PC-9 (cell line): ENCODE measurements around the gene TMEM82. TPM values are rescaled to one million over a fixed set of nuclear protein-coding genes. Genes with fewer than 3 reads are reported as not detected.

Experiments used
- BruUV-seq: library from RNA; stranded (reverse); fragments of 400-500 nt; replicated peaks from 2 replicates; lab custom pipeline; 2021; lab: Mats Ljungman, UMichigan
- CTCF ChIA-PET: fragments of 300-600 bp; sonication (Branson Sonifier 250); formaldehyde crosslinking; loops from one replicate; lab custom pipeline; 2022; ENCODE audit warnings: antibody characterized with exemption; lab: Charles Lee
- POLR2A ChIA-PET: fragments of 300-600 bp; sonication (Branson Sonifier 250); formaldehyde crosslinking; loops from one replicate; lab custom pipeline; 2022; ENCODE audit warnings: antibody characterized with exemption; ENCODE audit not compliant: unreplicated experiment; lab: Charles Lee
- DNase-seq, 2 experiments: peaks; one replicate each; pipeline versions ENCODE4 v3.0.0 to v3.0.0-alpha.2; 2015 to 2022; ENCODE audit warnings: mixed read lengths in 1 of 2
- H2AFZ ChIP-seq: fragments of 200-600 bp; sonication (generic); 2 replicates; pipeline ENCODE4 v1.8.1; 2017; ENCODE audit warnings: antibody characterized with exemption
- H3F3A ChIP-seq: fragments of 200-600 bp; sonication (generic); 2 replicates; pipeline ENCODE4 v1.8.1; 2017; ENCODE audit warnings: antibody characterized with exemption, mild to moderate bottlenecking, low read depth; ENCODE audit not compliant: insufficient read depth
- H3K27ac ChIP-seq: fragments of 200-600 bp; sonication (generic); 2 replicates; pipeline ENCODE4 v1.6.1; 2016; ENCODE audit warnings: mixed run types
- H3K27me3 ChIP-seq: fragments of 200-600 bp; sonication (generic); 2 replicates; pipeline ENCODE4 v1.6.1; 2016; ENCODE audit warnings: low read depth, mixed run types; ENCODE audit not compliant: insufficient read depth
- H3K36me3 ChIP-seq: fragments of 200-600 bp; sonication (generic); 2 replicates; pipeline ENCODE4 v1.6.1; 2016; ENCODE audit warnings: low read depth, mixed run types
- H3K4me1 ChIP-seq: fragments of 200-600 bp; sonication (generic); replicated peaks from 2 replicates; pipeline ENCODE4 v1.6.1; 2016; ENCODE audit warnings: mixed run types; ENCODE audit not compliant: insufficient read depth
- H3K4me2 ChIP-seq: fragments of 200-600 bp; sonication (generic); 2 replicates; pipeline ENCODE4 v1.6.1; 2017; ENCODE audit warnings: mixed run types
- H3K4me3 ChIP-seq: fragments of 200-600 bp; sonication (generic); 2 replicates; pipeline ENCODE4 v1.6.1; 2016; ENCODE audit warnings: mixed run types
- H3K79me2 ChIP-seq: fragments of 200-600 bp; sonication (generic); 2 replicates; pipeline ENCODE4 v1.6.1; 2017; ENCODE audit warnings: low read depth, mixed run types
- H3K9me2 ChIP-seq: fragments of 200-600 bp; sonication (generic); 2 replicates; pipeline ENCODE4 v1.8.1; 2017; ENCODE audit warnings: mild to moderate bottlenecking; ENCODE audit not compliant: insufficient read depth
- H3K9me3 ChIP-seq: fragments of 200-600 bp; sonication (generic); 2 replicates; pipeline ENCODE4 v1.8.1; 2016; ENCODE audit warnings: low read depth; ENCODE audit not compliant: insufficient read depth
- H4K20me1 ChIP-seq: fragments of 200-600 bp; sonication (generic); 2 replicates; pipeline ENCODE4 v1.8.1; 2017; ENCODE audit not compliant: insufficient read depth
- CTCF ChIP-seq: fragments of 200-600 bp; sonication (generic); conservative IDR thresholded peaks from 2 replicates; pipeline ENCODE4 v1.6.1; 2017; ENCODE audit warnings: mixed run types, antibody characterized with exemption, mild to moderate bottlenecking, moderate library complexity
- EZH2 ChIP-seq: fragments of 200-600 bp; sonication (generic); IDR thresholded peaks from 2 replicates; pipeline ENCODE4 v1.8.0; 2017; ENCODE audit warnings: antibody characterized with exemption, low read depth
- intact Hi-C: fragments of 100-400 bp; cut with micrococcal nuclease; formaldehyde crosslinking; loops from one replicate; pipeline ENCODE4 v1.10.0; 2022; ENCODE audit not compliant: unreplicated experiment
- total RNA-seq: library from RNA; stranded (reverse); gene quantifications from 2 replicates; pipeline ENCODE4 v1.2.3, GENCODE V29; 2021

TMEM82 gene
- total RNA-seq, 1 experiment from 2014 or later, result not detected

- no TSS peak for BruUV-seq
- intact Hi-C loops, result no loop called here
- no peak for DNase-seq
- Histone ChIP-seq H3K9me3 (no peaks in the 10 kb centered on the region), H3K9me2 (no peaks in the 10 kb centered on the region), H3K4me2 (no peak overlapping the region), H3F3A (no peaks in the 10 kb centered on the region), H3K79me2 (no peaks in the 10 kb centered on the region), H4K20me1 (no peaks in the 10 kb centered on the region), H3K4me3 (no peak overlapping the region), H2AFZ (no peak overlapping the region), H3K27me3 (no peaks in the 10 kb centered on the region), H3K27ac (no peak overlapping the region), H3K36me3 (no peaks in the 10 kb centered on the region), H3K4me1 (no peaks in the 10 kb centered on the region)
- ChIA-PET POLR2A (interaction anchor here (0.6 kb wide), 1 partner anchor 96 kb away, joined by 16 read pairs; no protein-coding TSS in a partner anchor), CTCF (no interaction called here)
- TF ChIP-seq CTCF (no peak), EZH2 (no peak)
Observed at GRCh38 chr1:15736892-15737261, 5.4 kb upstream of the TMEM82 start.

GRCh38 chr1:15737324-15738319 lies 4.7 kb upstream of the TMEM82 start:
- Histone ChIP-seq H3K36me3 (no peaks in the 10 kb centered on the region), H2AFZ (no peak overlapping the region), H3F3A (no peaks in the 10 kb centered on the region), H3K4me1 (no peaks in the 10 kb centered on the region), H3K27ac (no peak overlapping the region), H3K4me3 (no peak overlapping the region), H3K4me2 (no peak overlapping the region), H4K20me1 (no peaks in the 10 kb centered on the region), H3K79me2 (no peaks in the 10 kb centered on the region), H3K9me3 (no peaks in the 10 kb centered on the region), H3K27me3 (no peaks in the 10 kb centered on the region), H3K9me2 (no peaks in the 10 kb centered on the region)
- ChIA-PET POLR2A (interaction anchor here (0.6 kb wide), 1 partner anchor 96 kb away, joined by 16 read pairs; no protein-coding TSS in a partner anchor), CTCF (interaction anchor here (0.6 kb wide), 2 partner anchors 64 to 86 kb away, joined by 4 read pairs; no protein-coding TSS in a partner anchor)
- no TSS peak for BruUV-seq
- no peak for DNase-seq
- intact Hi-C loops, result no loop called here
- no peak for TF ChIP-seq CTCF
- no peak for TF ChIP-seq EZH2

- TF ChIP-seq CTCF, result no peak
- no peak for TF ChIP-seq EZH2
- Histone ChIP-seq H3K9me3 (no peaks in the 10 kb centered on the region), H3K79me2 (no peaks in the 10 kb centered on the region), H3K4me2 (no peak overlapping the region), H3F3A (no peaks in the 10 kb centered on the region), H4K20me1 (no peaks in the 10 kb centered on the region), H3K4me1 (no peaks in the 10 kb centered on the region), H3K9me2 (no peaks in the 10 kb centered on the region), H3K4me3 (no peak overlapping the region), H3K27me3 (no peaks in the 10 kb centered on the region), H2AFZ (no peak overlapping the region), H3K27ac (no peak overlapping the region), H3K36me3 (no peaks in the 10 kb centered on the region)
- no peak for DNase-seq
- intact Hi-C loops, result no loop called here
- BruUV-seq, result no TSS peak
- ChIA-PET POLR2A (no interaction called here), CTCF (interaction anchor here (0.6 kb wide), 2 partner anchors 65 to 136 kb away, joined by 4 to 8 read pairs; no protein-coding TSS in a partner anchor)
Observed at GRCh38 chr1:15738416-15739113, 3.7 kb upstream of the TMEM82 start.
